AML-193 (cell line): ENCODE results near the gene POTEI.
"Not testable (repeated sequence)": the region's sequence is repeated elsewhere in the genome, so short reads cannot be mapped to it uniquely, and the experiment has no call there.

ENCODE experiments used
- DNase-seq, 2 experiments: peaks; one replicate each; lab custom pipeline; 2025; lab: John Stamatoyannopoulos, UW

The POTEI gene

DNA sequence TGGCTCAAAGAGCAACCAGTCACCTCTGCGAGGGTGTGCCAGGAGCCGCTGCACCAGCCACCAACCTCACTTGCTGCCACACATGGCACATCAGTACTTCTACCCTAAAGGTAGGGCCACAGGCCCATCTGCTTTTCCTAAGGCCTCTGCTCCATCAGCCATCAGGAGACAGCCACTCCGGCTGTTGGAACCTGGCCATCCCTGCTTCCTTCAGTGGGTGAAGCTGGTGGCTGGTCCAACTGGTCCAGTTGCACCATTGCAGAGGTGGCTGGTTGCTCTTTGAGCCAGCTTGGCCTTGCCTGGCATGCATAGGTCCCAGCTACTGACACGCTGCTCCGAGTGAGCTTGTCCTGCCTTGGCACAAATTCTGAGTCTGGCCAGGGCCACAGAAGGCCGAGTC, 53.7 kb downstream of the POTEI start:
- not testable (repeated sequence) for DNase-seq

DNA sequence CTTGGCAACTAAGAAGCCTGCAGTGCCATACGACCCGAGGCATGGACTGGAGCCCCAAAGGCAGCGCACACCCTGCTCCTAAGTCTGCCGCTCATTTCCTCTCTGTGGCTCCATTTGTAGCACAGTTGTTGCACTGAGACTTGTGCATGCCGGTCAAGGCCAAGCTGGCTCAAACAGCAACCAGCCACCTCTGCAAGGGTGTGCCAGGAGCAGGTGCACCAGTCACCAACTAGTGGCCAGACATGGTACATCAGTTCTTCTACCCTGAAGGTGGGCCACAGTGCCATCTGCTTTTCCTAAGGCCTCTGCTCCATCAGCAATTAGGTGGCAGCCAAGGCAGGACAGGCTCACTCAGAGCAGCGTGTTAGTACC, 54.4 kb downstream of the POTEI start:
- DNase-seq = not testable (repeated sequence)

DNA sequence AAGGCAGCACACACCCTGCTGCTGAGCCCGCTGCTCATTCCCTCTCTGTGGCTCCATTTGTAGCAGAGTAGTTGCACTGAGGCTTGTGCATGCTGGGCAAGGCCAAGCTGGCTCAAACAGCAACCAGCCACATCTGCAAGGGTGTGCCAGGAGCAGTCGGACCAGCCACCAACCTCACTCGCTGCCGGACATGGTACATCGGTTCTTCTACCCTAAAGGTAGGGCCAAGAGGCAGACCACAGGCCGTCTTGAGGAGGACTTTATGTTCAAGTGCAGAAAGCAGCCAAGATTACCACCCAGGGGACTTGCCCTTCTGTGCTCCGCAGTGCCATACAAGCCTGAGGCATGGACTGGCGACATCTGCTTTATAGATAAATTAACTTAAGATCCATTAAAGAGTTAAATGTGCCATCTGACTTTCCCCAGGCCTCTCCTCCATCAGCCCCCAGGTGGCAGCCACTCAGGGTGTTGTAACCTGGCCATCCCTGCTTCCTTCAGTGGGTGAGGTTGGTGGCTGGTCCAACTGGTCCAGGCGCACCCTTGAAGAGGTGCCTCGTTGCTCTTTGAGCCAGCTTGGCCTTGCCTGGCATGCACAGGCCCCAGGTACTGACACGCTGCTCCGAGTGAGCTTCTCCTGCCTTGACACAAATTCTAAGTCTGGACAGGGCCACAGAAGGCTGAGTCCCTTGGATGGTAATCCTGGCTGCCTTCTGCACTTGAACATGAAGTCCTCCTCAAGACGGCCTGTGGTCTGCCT, 55.0 kb downstream of the POTEI start:
- not testable (repeated sequence) for DNase-seq

DNA sequence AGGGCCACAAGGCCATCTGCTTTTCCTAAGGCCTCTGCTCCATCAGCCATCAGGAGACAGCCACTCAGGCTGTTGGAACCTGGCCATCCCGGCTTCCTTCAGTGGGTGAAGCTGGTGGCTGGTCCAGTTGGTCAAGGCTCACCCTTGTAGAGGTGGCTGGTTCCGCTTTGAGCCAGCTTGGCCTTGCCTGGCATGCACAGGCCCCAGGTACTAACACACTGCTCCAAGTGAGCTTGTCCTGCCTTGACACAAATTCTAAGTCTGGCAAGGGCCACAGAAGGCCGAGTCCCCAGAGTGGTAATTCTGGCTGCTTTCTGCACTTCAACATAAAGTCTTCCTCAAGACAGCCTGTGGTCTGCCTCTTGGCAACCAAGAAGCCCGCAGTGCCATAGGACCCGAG, 56.2 kb downstream of the POTEI start:
- DNase-seq = not testable (repeated sequence)

DNA sequence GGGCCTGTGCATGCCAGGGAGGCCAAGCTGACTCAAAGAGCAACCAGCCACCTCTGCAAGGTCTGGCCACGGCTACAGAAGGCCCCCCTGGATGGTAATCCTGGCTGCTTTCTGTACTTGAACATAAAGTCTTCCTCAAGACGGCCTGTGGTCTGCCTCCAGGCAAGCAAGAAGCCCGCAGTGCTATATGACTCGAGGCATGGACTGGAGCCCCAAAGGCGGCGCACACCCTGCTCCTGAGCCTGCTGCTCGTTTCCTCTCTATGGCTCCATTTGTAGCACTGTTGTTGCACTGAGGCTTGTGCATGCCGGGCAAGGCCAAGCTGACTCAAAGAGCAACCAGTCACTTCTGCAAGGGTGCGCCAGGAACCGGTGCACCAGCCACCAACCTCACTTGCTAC, 57.3 kb downstream of the POTEI start:
- not testable (repeated sequence) for DNase-seq

DNA sequence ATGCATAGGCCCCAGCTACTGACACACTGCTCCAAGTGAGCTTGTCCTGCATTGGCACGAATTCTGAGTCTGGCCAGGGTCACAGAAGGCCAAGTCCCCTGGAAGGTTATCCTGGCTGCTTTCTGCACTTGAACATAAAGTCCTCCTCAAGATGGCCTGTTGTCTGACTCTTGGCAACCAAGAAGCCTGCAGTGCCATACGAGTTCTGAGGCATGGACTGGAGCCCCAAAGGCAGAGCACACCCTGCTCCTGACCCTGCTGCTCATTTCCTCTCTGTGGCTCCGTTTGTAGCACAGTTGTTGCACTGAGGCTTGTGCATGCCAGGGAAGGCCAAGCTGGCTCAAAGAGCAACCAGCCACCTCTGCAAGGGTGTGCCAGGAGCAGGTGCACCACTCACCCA, 57.9 kb downstream of the POTEI start:
- not testable (repeated sequence) for DNase-seq

DNA sequence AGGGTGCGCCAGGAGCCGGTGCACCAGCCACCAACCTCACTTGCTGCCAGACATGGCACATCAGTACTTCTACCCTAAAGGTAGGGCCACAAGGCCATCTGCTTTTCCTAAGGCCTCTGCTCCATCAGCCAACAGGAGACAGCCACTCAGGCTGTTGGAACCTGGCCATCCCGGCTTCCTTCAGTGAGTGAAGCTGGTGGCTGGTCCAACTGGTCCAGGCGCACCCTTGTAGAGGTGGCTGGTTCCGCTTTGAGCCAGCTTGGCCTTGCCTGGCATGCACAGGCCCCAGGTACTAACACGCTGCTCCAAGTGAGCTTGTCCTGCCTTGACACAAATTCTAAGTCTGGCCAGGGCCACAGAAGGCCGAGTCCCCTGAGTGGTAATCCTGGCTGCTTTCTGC, 58.8 kb downstream of the POTEI start:
- not testable (repeated sequence) for DNase-seq

DNA sequence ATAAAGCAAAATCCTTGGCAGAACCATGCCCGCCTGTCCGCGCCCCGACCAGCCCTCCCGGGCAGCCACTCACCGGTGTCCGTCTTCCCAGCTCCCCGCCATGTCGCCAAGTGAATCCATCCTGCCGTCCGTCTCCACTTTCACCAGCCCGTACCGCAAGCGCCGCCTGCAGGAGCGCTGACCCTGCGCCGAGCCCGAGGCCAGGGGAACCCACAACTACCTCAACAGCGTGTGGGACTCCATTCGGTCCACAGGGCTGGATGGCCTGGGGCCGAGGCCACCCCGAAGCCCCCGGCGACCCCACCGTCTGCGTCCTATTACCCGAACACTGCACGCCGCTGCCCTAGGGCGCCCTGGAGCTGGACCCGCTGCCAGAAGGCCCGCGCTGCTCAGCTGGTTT, 81.5 kb downstream of the POTEI start:
- not testable (repeated sequence) for DNase-seq

DNA sequence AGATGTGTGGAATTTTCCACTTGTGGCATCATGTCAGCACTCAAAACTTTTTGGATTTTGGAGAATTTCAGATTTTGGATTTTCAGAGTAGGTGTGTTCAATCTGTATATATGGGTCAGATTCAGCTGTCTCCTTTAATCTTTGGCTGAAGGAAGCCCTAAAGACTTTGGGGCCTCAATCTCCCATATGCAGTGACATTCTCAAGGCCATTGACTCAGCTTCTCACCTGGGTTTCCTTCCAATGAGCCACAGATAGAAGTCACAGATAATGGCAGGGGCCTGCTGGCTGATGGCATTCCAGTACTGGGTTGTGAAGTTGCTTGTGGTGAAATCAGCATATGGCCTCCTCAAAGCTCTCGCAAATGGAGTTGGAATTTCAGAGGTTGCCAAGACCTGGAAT, 90.3 kb downstream of the POTEI start:
- not testable (repeated sequence) for DNase-seq

DNA sequence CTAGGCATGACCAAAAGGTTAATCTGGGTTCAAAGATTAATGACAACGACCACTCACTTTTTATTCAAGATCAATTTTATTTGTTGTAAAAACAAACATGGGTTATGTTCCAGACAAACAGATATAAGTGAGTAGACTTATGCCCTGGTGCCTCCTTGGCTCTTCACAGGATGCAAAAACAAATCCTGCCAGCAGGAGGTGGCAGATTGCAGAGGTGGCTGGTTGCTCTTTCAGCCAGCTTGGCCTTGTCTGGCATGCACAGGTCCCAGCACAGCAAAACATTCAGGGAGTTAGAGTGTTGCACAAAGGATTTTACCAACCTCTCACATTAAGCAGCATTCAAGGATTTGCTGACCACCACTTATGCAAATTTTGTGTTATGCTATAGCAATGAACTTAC, 92.4 kb downstream of the POTEI start:
- not testable (repeated sequence) for DNase-seq
